Erythroblast (primary cell): Measurements from ENCODE around the gene TMEM198.

Experiments used
- GATA1 ChIP-seq: IDR thresholded peaks from 2 replicates; pipeline ENCODE4 v1.6.1; 2011; ENCODE audit warnings: low read depth, mild to moderate bottlenecking, control low read depth, low read length, moderate library complexity
- POLR2A ChIP-seq: IDR thresholded peaks from 2 replicates; pipeline ENCODE4 v1.6.1; 2011; ENCODE audit warnings: mild to moderate bottlenecking, low read length

DNA sequence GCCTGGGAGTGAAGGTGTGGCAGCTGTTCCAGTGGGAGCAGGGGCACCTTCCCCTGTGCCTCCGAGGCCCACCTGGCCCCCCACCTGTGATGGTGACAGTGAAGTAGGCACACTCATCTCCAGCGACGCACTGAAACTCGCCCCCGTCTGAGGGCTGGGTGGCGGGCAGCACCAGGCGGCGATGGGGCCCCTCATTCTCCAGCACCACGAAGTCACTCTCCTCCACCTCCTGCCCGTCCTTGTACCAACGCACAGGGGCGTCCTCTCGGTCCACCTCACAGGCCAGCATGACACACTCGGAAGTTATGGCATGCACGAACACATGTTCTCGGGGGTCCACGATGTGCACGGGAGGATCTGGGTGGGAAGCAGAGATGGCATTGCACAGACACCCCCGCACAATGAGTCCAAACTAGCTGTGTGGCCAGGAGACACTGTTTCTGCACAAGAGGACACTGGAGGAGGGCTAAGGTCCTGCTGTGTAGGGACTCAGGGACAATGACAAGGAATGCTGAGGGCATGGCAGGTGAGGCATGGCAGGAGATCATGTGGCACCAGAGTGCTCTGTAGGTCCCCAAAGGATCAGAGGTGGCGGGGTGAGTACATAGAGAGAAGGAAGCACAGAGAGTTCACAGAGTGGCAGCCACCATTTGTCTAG, 19.6 kb downstream of the TMEM198 start:
- TF ChIP-seq POLR2A (no peak), GATA1 (no peak)
